ENCODE results near the gene ADISSP. TPM values are rescaled to one million over a fixed set of nuclear protein-coding genes. Genes with fewer than 3 reads are reported as not detected.

ADISSP gene
- 99.4 to 165 TPM (median 148 TPM) in 5 replicates for total RNA-seq (2022; extraction: Qiagen RNA extraction; ENCODE audit: low read depth)

GRCh38 chr20:3767427-3768341 lies at the start of gene ADISSP:
ADISSP (minus strand) TSS chr20:3767753; CDS start chr20:3760100, 7,653 bp downstream.

GRCh38 chr20:3795511-3796468 lies 28.2 kb upstream of the ADISSP start, which contains the start of gene CDC25B:
CDC25B (plus strand) TSS chr20:3796310; CDS start chr20:3796532, 222 bp downstream.

GRCh38 chr20:3786665-3787323 lies 19.2 kb upstream of the ADISSP start, which contains the start of gene CENPB:
CENPB (minus strand) TSS chr20:3786740; CDS start chr20:3786483, 257 bp downstream.

GRCh38 chr20:3781153-3781910 lies 13.8 kb upstream of the ADISSP start, which contains the start of gene SPEF1:
SPEF1 (minus strand) TSS chr20:3781448; CDS start chr20:3781287, 161 bp downstream.

GRCh38 chr20:3732327-3733118 lies 35.0 kb downstream of the ADISSP start, which contains the start of gene HSPA12B:
HSPA12B (plus strand) TSS chr20:3732685; CDS start chr20:3738675, 5,990 bp downstream.

GRCh38 chr20:3712279-3712873 lies 55.2 kb downstream of the ADISSP start, which contains the start of gene SIGLEC1:
SIGLEC1 (minus strand) TSS chr20:3712600; CDS start chr20:3707128, 5,472 bp downstream.

Other genes starting within 250 kb of the ADISSP start
- not detected in 5 replicates for gene GFRA4, start 104.4 kb downstream of the ADISSP start, total RNA-seq (2022; extraction: Qiagen RNA extraction; ENCODE audit: low read depth)
- gene ADAM33, start 85.7 kb downstream of the ADISSP start, total RNA-seq (2022; extraction: Qiagen RNA extraction; ENCODE audit: low read depth) = 0.05 to 0.06 TPM in 2 of 5 replicates, not detected in the others
- gene SIGLEC1, start 55.2 kb downstream of the ADISSP start, total RNA-seq (2022; extraction: Qiagen RNA extraction; ENCODE audit: low read depth) = 0.01 to 0.02 TPM in 2 of 5 replicates, not detected in the others
- gene HSPA12B, start 35.1 kb downstream of the ADISSP start, total RNA-seq (2022; extraction: Qiagen RNA extraction; ENCODE audit: low read depth) = 0.17 to 0.52 TPM (median 0.47 TPM) in 5 replicates
- gene SPEF1, start 13.7 kb upstream of the ADISSP start, total RNA-seq (2022; extraction: Qiagen RNA extraction; ENCODE audit: low read depth) = 1.4 to 2.1 TPM (median 1.9 TPM) in 5 replicates
- gene CENPB, start 19.0 kb upstream of the ADISSP start, total RNA-seq (2022; extraction: Qiagen RNA extraction; ENCODE audit: low read depth) = 84.4 to 117 TPM (median 115 TPM) in 5 replicates
- gene CDC25B, start 28.6 kb upstream of the ADISSP start, total RNA-seq (2022; extraction: Qiagen RNA extraction; ENCODE audit: low read depth) = 182 to 216 TPM (median 205 TPM) in 5 replicates
- gene AP5S1, start 52.8 kb upstream of the ADISSP start, total RNA-seq (2022; extraction: Qiagen RNA extraction; ENCODE audit: low read depth) = 16.3 to 19.6 TPM (median 18.4 TPM) in 5 replicates
- gene MAVS, start 79.1 kb upstream of the ADISSP start, total RNA-seq (2022; extraction: Qiagen RNA extraction; ENCODE audit: low read depth) = 18.2 to 25.5 TPM (median 21.9 TPM) in 5 replicates
- gene PANK2, start 121.6 kb upstream of the ADISSP start, total RNA-seq (2022; extraction: Qiagen RNA extraction; ENCODE audit: low read depth) = 51.9 to 59.5 TPM (median 53.8 TPM) in 5 replicates
- 12.4 to 14.9 TPM (median 13.2 TPM) in 5 replicates for gene RNF24, start 247.8 kb upstream of the ADISSP start, total RNA-seq (2022; extraction: Qiagen RNA extraction; ENCODE audit: low read depth)